HCT116 (cell line): ENCODE results near the gene VIPR1. TPM values are rescaled to one million over a fixed set of nuclear protein-coding genes. Genes with fewer than 3 reads are reported as not detected.

Experiments used
- ATAC-seq: fragments of 200-7000 bp; cut with Tn5 transposase; 2 replicates; pipeline ENCODE4 v1.9.1; 2020; ENCODE audit warnings: mild to moderate bottlenecking, moderate library complexity
- BruUV-seq: library from RNA; stranded (reverse); fragments of 400-500 nt; replicated peaks from 2 replicates; lab custom pipeline; 2021; lab: Mats Ljungman, UMichigan
- CTCF ChIA-PET: fragments of 300-600 bp; sonication (Branson Sonifier 250); formaldehyde crosslinking; loops from one replicate; lab custom pipeline; 2021; ENCODE audit warnings: antibody characterized with exemption; lab: Charles Lee
- POLR2A ChIA-PET: fragments of 300-600, 350-600 bp; sonication (Branson Sonifier 250); formaldehyde crosslinking; loops from one replicate; lab custom pipeline; 2021; ENCODE audit warnings: antibody characterized with exemption; lab: Charles Lee
- RAD21 ChIA-PET, 2 experiments: fragments of 300-600 bp; sonication (Branson Sonifier 250); formaldehyde crosslinking; loops; one replicate each; lab custom pipeline; 2023; ENCODE audit warnings: low total read pairs in 2 of 2; ENCODE audit not compliant: uncharacterized antibody in 2 of 2, unreplicated experiment in 2 of 2, low non-redundant PET in 1 of 2; lab: Charles Lee
- DNase-seq: peaks from one replicate; pipeline ENCODE4 v3.0.0-alpha.2; 2010; ENCODE audit warnings: low read depth, low spot score
- H2AFZ ChIP-seq: fragments of 200-600 bp; shearing (Covaris generic), sonication (generic); 2 replicates; pipeline ENCODE4 v1.6.1; 2017; ENCODE audit warnings: low read depth, mixed run types, mixed read lengths, antibody characterized with exemption, low read length; ENCODE audit not compliant: poor library complexity, severe bottlenecking
- H3K27ac ChIP-seq: 2 replicates; pipeline ENCODE4 v1.5.1; 2012; ENCODE audit warnings: low read depth, low read length
- H3K27me3 ChIP-seq: fragments of 200-600 bp; sonication (generic); 2 replicates; pipeline ENCODE4 v1.6.1; 2016; ENCODE audit warnings: mixed run types, low read length, mixed read lengths; ENCODE audit not compliant: insufficient read depth
- H3K36me3 ChIP-seq, 2 experiments: fragments of 200-500 bp in 1 of 2; fragments of 200-600 bp in 1 of 2; sonication (Bioruptor generic) in 1 of 2; sonication (generic) in 1 of 2; 2 replicates each; pipeline versions ENCODE4 v1.5.1 to v1.6.1; 2014 to 2016; ENCODE audit warnings: low read length in 2 of 2, inconsistent platforms in 1 of 2, mixed read lengths in 1 of 2, mixed run types in 1 of 2; ENCODE audit not compliant: insufficient read depth in 2 of 2, control insufficient read depth in 1 of 2
- H3K4me1 ChIP-seq, 2 experiments: fragments of 200-600 bp in 1 of 2; sonication (generic) in 1 of 2; 2 replicates each; pipeline versions ENCODE4 v1.5.1 to v1.6.1; 2012 to 2017; ENCODE audit warnings: low read length in 2 of 2, inconsistent platforms in 1 of 2, mild to moderate bottlenecking in 1 of 2, mixed read lengths in 1 of 2, mixed run types in 1 of 2, moderate library complexity in 1 of 2; ENCODE audit not compliant: insufficient read depth in 2 of 2, control insufficient read depth in 1 of 2
- H3K4me2 ChIP-seq: fragments of 200-600 bp; sonication (generic); 2 replicates; pipeline ENCODE4 v1.6.1; 2017; ENCODE audit warnings: mixed run types, low read length, mixed read lengths
- H3K4me3 ChIP-seq, 2 experiments: fragments of 200-600 bp in 1 of 2; sonication (generic) in 1 of 2; replicated peaks in 1 of 2; 2 replicates each; pipeline ENCODE4 v1.5.1; 2011 to 2016; ENCODE audit warnings: low read length in 2 of 2, control low read depth in 1 of 2, low read depth in 1 of 2, mild to moderate bottlenecking in 1 of 2, mixed read lengths in 1 of 2, mixed run types in 1 of 2
- H3K79me2 ChIP-seq: fragments of 200-600 bp; sonication (generic); 2 replicates; pipeline ENCODE4 v1.6.1; 2017; ENCODE audit warnings: mild to moderate bottlenecking, mixed run types, low read length, moderate library complexity, mixed read lengths; ENCODE audit not compliant: insufficient read depth
- H3K9ac ChIP-seq: fragments of 200-600 bp; sonication (generic); 2 replicates; pipeline ENCODE4 v1.6.1; 2016; ENCODE audit warnings: low read length, mixed read lengths
- H3K9me2 ChIP-seq: fragments of 200-600 bp; sonication (generic), shearing (Covaris generic); 2 replicates; pipeline ENCODE4 v1.6.1; 2017; ENCODE audit warnings: mixed run types, mild to moderate bottlenecking, moderate library complexity; ENCODE audit not compliant: insufficient read depth
- H3K9me3 ChIP-seq, 2 experiments: fragments of 200-500 bp in 1 of 2; fragments of 200-600 bp in 1 of 2; sonication (Bioruptor generic) in 1 of 2; sonication (generic) in 1 of 2; 2 replicates each; pipeline ENCODE4 v1.6.1; 2014 to 2017; ENCODE audit warnings: low read length in 2 of 2, mixed read lengths in 2 of 2, inconsistent platforms in 1 of 2, low read depth in 1 of 2, mild to moderate bottlenecking in 1 of 2, mixed run types in 1 of 2, moderate library complexity in 1 of 2; ENCODE audit not compliant: control insufficient read depth in 1 of 2, insufficient read depth in 1 of 2
- H4K20me1 ChIP-seq: fragments of 200-600 bp; sonication (generic), shearing (Covaris generic); 2 replicates; pipeline ENCODE4 v1.6.1; 2017; ENCODE audit warnings: mixed run types, mild to moderate bottlenecking, moderate library complexity; ENCODE audit not compliant: insufficient read depth
- CEBPB ChIP-seq: IDR thresholded peaks from 2 replicates; pipeline ENCODE4 v1.6.1; 2012; ENCODE audit warnings: low read depth
- JUND ChIP-seq: IDR thresholded peaks from 2 replicates; pipeline ENCODE4 v1.6.1; 2012
- TCF7L2 ChIP-seq: IDR thresholded peaks from 2 replicates; pipeline ENCODE4 v1.7.0; 2011; ENCODE audit warnings: borderline replicate concordance, inconsistent platforms; ENCODE audit not compliant: insufficient read depth, insufficient read length; ENCODE audit errors: extremely low read depth
- ZNF274 ChIP-seq: fragments of 200-500 bp; sonication (Bioruptor generic); IDR thresholded peaks from 2 replicates; pipeline ENCODE4 v1.6.1; 2014; ENCODE audit warnings: mild to moderate bottlenecking, low read depth, low read length, inconsistent platforms
- intact Hi-C: fragments of 100-400 bp; cut with micrococcal nuclease; formaldehyde crosslinking; loops from 2 replicates; pipeline ENCODE4 v1.10.0; 2022
- total RNA-seq: library from RNA; stranded (reverse); gene quantifications from one replicate; pipeline ENCODE4 v1.2.1, GENCODE V29; 2021; ENCODE audit not compliant: unreplicated experiment
- TF ChIP-seq, protein P1 (sequence below): IDR thresholded peaks from 2 replicates; pipeline ENCODE4 v1.6.1; 2012; ENCODE audit warnings: low read depth
- TF ChIP-seq, protein P2 (sequence below): IDR thresholded peaks from 2 replicates; pipeline ENCODE4 v1.6.1; 2012

Gene VIPR1
- total RNA-seq, 1 experiment from 2014 or later, result 9.6 TPM

DNA sequence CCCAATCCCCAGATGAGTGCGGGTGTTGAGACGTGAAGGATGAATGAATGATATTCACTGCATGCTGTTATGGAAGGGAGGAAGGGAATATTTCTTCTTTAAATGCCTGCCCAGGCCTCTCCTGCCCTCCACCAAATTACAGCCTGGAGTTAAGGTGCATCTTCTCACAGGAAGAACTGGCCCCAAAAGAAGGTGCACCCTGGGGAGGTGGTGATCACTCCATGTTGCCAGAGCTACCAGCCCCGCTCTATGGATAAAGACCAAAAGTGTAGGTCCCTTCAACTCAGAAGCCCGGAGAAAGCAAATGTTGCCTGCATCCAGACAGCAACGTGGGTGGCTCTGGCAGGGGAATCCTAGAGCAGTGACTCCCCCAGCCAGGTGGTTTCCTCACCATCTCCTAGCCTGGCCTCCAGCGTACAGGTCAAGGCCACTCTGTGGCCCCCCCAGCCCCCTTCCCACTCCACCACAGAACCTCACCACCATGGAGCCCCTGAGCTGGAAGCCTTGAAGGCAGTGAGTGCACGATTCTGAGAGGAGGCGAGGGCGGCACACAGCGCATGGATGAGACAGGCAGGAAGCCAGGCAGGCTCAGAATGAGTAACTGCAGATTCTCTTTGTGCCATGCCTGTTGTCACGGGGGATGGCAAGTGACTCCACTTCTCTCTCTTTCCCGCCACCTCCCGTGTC lies 3.5 kb upstream of the VIPR1 start:
- Histone ChIP-seq H3K27ac (no peak overlapping the region), H2AFZ (no peak overlapping the region), H3K4me1 (peaks cover 18 to 70% of the 10 kb centered on the region in 2 experiments), H3K27me3 (no peaks in the 10 kb centered on the region), H4K20me1 (no peaks in the 10 kb centered on the region), H3K9me2 (no peaks in the 10 kb centered on the region), H3K9ac (no peak overlapping the region), H3K79me2 (no peaks in the 10 kb centered on the region), H3K4me3 (no peak overlapping the region), H3K9me3 (no peaks in the 10 kb centered on the region), H3K4me2 (no peak overlapping the region), H3K36me3 (no peaks in the 10 kb centered on the region)
- ChIA-PET POLR2A (no interaction called here), CTCF (no interaction called here), RAD21 (no interaction called here)
- ATAC-seq (no peak), DNase-seq (no peak)
- TF ChIP-seq ZNF274, result no peak
- TF ChIP-seq CEBPB, result no peak
- TF ChIP-seq TCF7L2, result no peak
- TF ChIP-seq, protein P1, sequence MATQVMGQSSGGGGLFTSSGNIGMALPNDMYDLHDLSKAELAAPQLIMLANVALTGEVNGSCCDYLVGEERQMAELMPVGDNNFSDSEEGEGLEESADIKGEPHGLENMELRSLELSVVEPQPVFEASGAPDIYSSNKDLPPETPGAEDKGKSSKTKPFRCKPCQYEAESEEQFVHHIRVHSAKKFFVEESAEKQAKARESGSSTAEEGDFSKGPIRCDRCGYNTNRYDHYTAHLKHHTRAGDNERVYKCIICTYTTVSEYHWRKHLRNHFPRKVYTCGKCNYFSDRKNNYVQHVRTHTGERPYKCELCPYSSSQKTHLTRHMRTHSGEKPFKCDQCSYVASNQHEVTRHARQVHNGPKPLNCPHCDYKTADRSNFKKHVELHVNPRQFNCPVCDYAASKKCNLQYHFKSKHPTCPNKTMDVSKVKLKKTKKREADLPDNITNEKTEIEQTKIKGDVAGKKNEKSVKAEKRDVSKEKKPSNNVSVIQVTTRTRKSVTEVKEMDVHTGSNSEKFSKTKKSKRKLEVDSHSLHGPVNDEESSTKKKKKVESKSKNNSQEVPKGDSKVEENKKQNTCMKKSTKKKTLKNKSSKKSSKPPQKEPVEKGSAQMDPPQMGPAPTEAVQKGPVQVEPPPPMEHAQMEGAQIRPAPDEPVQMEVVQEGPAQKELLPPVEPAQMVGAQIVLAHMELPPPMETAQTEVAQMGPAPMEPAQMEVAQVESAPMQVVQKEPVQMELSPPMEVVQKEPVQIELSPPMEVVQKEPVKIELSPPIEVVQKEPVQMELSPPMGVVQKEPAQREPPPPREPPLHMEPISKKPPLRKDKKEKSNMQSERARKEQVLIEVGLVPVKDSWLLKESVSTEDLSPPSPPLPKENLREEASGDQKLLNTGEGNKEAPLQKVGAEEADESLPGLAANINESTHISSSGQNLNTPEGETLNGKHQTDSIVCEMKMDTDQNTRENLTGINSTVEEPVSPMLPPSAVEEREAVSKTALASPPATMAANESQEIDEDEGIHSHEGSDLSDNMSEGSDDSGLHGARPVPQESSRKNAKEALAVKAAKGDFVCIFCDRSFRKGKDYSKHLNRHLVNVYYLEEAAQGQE, result no peak
- no peak for TF ChIP-seq JUND
- TF ChIP-seq, protein P2, sequence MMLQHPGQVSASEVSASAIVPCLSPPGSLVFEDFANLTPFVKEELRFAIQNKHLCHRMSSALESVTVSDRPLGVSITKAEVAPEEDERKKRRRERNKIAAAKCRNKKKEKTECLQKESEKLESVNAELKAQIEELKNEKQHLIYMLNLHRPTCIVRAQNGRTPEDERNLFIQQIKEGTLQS, result no peak
- no TSS peak for BruUV-seq
- intact Hi-C loops, result no loop called here
